Pancreas (tissue), 10 donors: Measurements from ENCODE around the gene B4GAT1. TPM values are rescaled to one million over a fixed set of nuclear protein-coding genes. Genes with fewer than 3 reads are reported as not detected.

Source experiments
- ATAC-seq, 4 donors: fragments of 200-7000 bp; cut with Tn5 transposase; one replicate each; pipeline versions ENCODE4 v1.8.0 to v1.9.1; 2020; ENCODE audit warnings: mild to moderate bottlenecking in 4 of 4, moderate library complexity in 4 of 4
- DNase-seq, 6 donors: peaks; one replicate each; pipeline ENCODE4 v3.0.0-alpha.2; 2020
- FAIRE-seq: peaks from 2 replicates; lab custom pipeline; 2012; peaks lifted over from hg19 to GRCh38; lab: Jason Lieb, UNC
- H3K27ac ChIP-seq, 4 donors: fragments of 200-600 bp; sonication (generic); 1 replicate in 3 of 4; 2 replicates in 1 of 4; pipeline versions ENCODE4 v1.5.0 to v1.8.0; 2020
- H3K27me3 ChIP-seq, 4 donors: fragments of 200-600 bp; one replicate each; pipeline ENCODE4 v1.8.0; 2021
- H3K36me3 ChIP-seq, 3 donors: fragments of 200-600 bp; sonication (generic) in 1 of 3; one replicate each; pipeline versions ENCODE4 v1.5.0 to v1.8.0; 2020 to 2021
- H3K4me1 ChIP-seq, 3 donors: fragments of 200-600 bp; one replicate each; pipeline ENCODE4 v1.8.0; 2021
- H3K4me3 ChIP-seq, 4 donors: fragments of 200-600 bp; sonication (generic) in 2 of 4; one replicate each; pipeline versions ENCODE4 v1.5.0 to v1.8.0; 2020 to 2021
- H3K9me3 ChIP-seq, 4 donors: fragments of 200-600 bp; one replicate each; pipeline ENCODE4 v1.8.0; 2021
- WGBS, 2 donors: extraction: QIAGEN DNeasy Blood & Tissue Kit; methylation state at CpG; one replicate each; pipeline ENCODE4 v1.1.7; 2013; 5-methylcytosine and 5-hydroxymethylcytosine counted together
- intact Hi-C, 3 donors: fragments of 100-400 bp; cut with DNase I; formaldehyde crosslinking; loops; one replicate each; pipeline versions ENCODE4 v1.11.1 to v1.14.2; 2022
- polyA plus RNA-seq, 2 donors: library from polyadenylated mRNA; stranded (reverse); fragments of 200-250 nt; gene quantifications; one replicate each; pipeline ENCODE4 v1.2.3, GENCODE V29; 2013
- total RNA-seq, 6 donors: library from RNA; stranded (reverse); fragmentation: NEBNext Ultra II Directional in 4 of 6; extraction: Animal tissue kit (Norgen Biotek cat#: 25700) in 4 of 6; gene quantifications; one replicate each; pipeline versions ENCODE4 v1.2.1 to v1.2.4, GENCODE V29; 2021 to 2023
- TF ChIP-seq, protein P1 (sequence below), 4 donors: fragments of 200-600 bp; sonication (generic) in 3 of 4; IDR thresholded peaks; one replicate each; pipeline versions ENCODE4 v1.5.0 to v1.8.0; 2021; ENCODE audit warnings: antibody characterized with exemption in 4 of 4
- donor health status: healthy with polysubstance abuse.
- donor health status: DM: no; HTN: no; CAD: no; lungs with moderate emphysema.
- donor health status: DM: no; HTN: no; CAD: no.
- donor health status: control.
- donor health status: control.
- donor health status: Bipolar disorder and iron deficiency.
- donor health status: DM: yes; HTN: yes; CAD: no.
- donor health status: DM: no; HTN: no; CAD: no.
- donor health status: DM: no; HTN: no; CAD: no.
- donor health status: DM: yes; HTN: yes; CAD: no.

B4GAT1 gene
- total and polyA plus RNA-seq, 8 donors = 9.2 to 21.8 (median 12.0) TPM

DNA sequence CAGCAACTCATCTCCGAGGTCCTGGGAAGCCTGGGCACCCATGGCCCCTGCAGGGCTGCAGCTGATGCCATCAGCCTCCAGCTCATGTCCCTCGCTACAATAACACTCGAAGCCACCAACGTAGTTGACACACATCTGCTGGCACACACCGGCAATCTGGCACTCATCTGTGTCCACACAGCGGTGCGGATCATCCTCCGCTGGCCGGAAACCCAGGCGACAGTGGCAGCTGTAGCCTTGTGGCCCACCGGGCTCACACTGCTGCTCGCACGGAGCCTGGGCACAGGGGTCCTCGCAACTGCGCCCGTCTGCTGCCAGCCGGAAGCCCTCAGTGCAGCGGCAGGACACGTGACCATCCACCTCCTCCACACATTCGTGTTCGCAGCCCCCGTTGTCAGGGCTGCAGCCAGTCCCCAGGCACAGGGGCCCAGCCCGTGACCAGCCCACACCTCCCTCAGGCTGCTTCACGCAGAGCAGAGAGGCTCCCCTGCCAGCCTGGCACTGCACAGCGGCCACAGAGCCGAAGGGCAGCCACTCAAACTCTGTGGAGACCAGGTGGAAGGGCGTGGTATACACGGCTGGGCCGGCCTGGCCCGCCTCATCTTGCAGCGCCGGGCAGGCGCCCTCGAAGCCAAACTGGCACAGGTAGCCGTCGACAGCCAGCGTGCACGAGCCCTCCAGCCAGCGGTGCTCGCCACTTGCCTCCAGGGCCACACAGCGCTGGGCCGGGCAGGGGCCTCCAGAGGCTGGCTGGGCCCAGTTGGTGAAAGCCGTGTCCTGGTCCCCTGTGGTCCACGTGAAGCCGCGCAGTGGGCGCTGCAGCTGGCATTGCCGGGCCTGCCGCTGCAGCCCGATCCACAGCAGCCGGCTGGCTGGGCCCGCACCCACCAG is 31.3 kb downstream of the B4GAT1 start:
- Histone ChIP-seq H3K4me3 (peak overlapping the region in 2 of 4 donors; percentile 4 to 55), H3K4me1 (no peaks in the 10 kb centered on the region), H3K9me3 (no peaks in the 10 kb centered on the region), H3K27ac (no peak overlapping the region), H3K27me3 (no peaks in the 10 kb centered on the region), H3K36me3 (no peaks in the 10 kb centered on the region)
- intact Hi-C loops = no loop called here
- ATAC-seq (no peak), DNase-seq (peak in 2 of 6 donors; percentile 34 to 73), FAIRE-seq (no peak)
- WGBS, 2 donors = 81 to 87% methylated on average over 48 to 52 of the region's 52 CpGs
- TF ChIP-seq, protein P1, sequence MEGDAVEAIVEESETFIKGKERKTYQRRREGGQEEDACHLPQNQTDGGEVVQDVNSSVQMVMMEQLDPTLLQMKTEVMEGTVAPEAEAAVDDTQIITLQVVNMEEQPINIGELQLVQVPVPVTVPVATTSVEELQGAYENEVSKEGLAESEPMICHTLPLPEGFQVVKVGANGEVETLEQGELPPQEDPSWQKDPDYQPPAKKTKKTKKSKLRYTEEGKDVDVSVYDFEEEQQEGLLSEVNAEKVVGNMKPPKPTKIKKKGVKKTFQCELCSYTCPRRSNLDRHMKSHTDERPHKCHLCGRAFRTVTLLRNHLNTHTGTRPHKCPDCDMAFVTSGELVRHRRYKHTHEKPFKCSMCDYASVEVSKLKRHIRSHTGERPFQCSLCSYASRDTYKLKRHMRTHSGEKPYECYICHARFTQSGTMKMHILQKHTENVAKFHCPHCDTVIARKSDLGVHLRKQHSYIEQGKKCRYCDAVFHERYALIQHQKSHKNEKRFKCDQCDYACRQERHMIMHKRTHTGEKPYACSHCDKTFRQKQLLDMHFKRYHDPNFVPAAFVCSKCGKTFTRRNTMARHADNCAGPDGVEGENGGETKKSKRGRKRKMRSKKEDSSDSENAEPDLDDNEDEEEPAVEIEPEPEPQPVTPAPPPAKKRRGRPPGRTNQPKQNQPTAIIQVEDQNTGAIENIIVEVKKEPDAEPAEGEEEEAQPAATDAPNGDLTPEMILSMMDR (IDR thresholded peaks at IDR 0.05) = no peak

DNA sequence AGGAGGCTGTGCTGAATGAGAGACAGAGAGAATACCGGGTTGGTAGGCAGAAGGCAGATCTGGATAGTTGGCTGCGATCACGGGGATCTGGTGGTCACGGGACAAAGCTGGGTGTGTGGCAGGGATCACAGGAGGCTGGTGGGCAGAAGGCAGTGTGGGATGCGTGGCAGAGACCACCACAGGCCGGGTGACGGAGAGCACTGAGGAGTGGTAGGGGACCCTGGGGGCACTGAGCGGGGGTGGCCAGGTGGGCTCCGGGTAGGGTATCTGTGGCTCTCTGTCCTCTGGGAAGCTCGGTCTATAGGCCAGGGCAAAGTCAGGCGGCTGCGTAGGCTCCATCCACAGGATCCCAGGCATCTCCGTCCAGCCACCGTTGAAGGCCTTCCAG is 31.9 kb downstream of the B4GAT1 start:
- Histone ChIP-seq H3K36me3 (no peaks in the 10 kb centered on the region), H3K4me3 (peak overlapping the region in 1 of 4 donors; percentile 55), H3K27ac (no peak overlapping the region), H3K27me3 (no peaks in the 10 kb centered on the region), H3K9me3 (no peaks in the 10 kb centered on the region), H3K4me1 (no peaks in the 10 kb centered on the region)
- peak in 1 of 6 donors; percentile 58 for DNase-seq
- ATAC-seq = no peak
- TF ChIP-seq, protein P1 (IDR thresholded peaks at IDR 0.05) = no peak
- WGBS, 2 donors = 82 to 91% methylated on average over 14 of the region's 14 CpGs
- no peak for FAIRE-seq
- intact Hi-C loops = no loop called here

DNA sequence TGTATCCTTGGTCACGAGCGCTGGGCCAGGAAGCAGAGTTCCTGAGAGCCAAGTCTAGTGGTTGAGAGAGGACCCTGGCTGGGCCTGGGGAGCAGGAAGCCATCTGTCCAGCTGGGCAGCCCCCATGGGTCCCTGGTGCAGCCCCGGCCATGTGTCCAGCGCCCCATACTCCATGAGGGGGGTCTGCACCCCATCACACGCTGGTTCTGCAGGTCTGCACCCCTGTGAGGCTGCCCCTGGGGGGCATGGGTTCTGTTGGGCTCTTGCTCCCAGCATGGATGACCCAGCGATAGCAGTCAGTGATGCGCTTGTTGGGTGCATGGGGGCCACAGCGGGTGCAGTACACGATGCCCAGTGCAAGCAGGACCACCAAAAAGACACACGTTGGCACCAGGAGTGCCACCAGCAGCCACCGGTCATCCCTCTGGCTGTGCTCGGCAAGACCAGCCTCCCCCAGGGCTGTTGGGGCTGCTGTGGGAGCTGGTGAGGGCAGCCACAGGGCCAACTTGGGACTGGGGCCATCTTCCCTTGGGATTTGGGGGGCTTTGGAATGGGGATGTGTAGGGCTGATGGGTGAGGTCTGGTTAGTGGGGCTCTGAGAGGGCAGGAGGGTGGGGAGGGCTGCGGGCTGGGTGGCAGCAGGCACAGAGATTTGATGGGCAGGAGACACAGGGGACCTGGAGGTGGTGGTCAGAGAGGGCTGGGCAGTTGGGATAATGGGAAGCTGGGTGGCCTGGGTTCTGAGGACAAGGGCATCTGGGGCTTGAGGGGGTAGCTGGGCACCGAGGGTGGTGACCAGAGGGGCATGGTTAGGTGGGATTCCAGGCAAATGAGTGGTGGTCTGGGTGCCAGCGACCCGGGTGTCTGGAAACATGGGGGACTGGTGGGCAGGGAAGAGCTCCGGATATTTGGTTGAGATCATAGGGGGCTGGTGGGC is 32.6 kb downstream of the B4GAT1 start:
- H3K36me3 ChIP-seq = no peaks in the 10 kb centered on the region
- WGBS, 2 donors = 78 to 85% methylated on average over 17 of the region's 17 CpGs
- intact Hi-C loops = no loop called here
- no peaks in the 10 kb centered on the region for H3K4me1 ChIP-seq
- TF ChIP-seq, protein P1 (IDR thresholded peaks at IDR 0.05) = no peak
- H3K27ac ChIP-seq = no peak overlapping the region
- peak overlapping the region in 1 of 4 donors; percentile 55 for H3K4me3 ChIP-seq
- ATAC-seq = no peak
- H3K27me3 ChIP-seq = no peaks in the 10 kb centered on the region
- no peaks in the 10 kb centered on the region for H3K9me3 ChIP-seq
- FAIRE-seq = no peak
- DNase-seq = peak in 1 of 6 donors; percentile 67

DNA sequence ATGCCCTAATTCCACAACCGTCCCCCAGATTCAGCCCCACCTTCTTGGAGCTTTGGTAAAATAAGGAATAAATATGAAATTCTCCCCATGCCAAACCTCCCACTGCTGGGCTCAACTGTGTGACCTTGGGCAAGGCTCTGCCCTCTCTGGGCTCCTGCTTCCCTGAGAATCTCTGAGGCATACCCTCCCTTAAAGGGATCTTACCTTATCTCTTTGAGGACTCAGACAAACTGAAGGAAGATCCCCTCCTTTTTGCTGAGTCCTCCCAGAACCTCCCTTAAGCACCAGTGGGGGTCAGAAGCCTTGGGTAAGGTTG is 33.3 kb downstream of the B4GAT1 start:
- no peak for FAIRE-seq
- Histone ChIP-seq H3K27ac (no peak overlapping the region), H3K4me3 (peak overlapping the region in 1 of 4 donors; percentile 55), H3K36me3 (no peaks in the 10 kb centered on the region), H3K9me3 (no peaks in the 10 kb centered on the region), H3K4me1 (no peaks in the 10 kb centered on the region), H3K27me3 (no peaks in the 10 kb centered on the region)
- TF ChIP-seq, protein P1 (IDR thresholded peaks at IDR 0.05) = no peak
- WGBS, 2 donors = 86 to 89% methylated on average over 1 of the region's 1 CpG
- no peak for ATAC-seq
- DNase-seq = no peak
- intact Hi-C loops = no loop called here
